SJCRH30 (cell line): Measurements from ENCODE around the gene SIGMAR1. TPM values are rescaled to one million over a fixed set of nuclear protein-coding genes. Genes with fewer than 3 reads are reported as not detected.

Experiments
- DNase-seq, 2 experiments: peaks; one replicate each; pipeline ENCODE4 v3.0.0-alpha.2; 2015 to 2020
- H3K27ac ChIP-seq: fragments of 250-450 bp; sonication (Bioruptor Pico); 2 replicates; pipeline ENCODE4 v1.5.1; 2020; ENCODE audit warnings: mild to moderate bottlenecking, moderate library complexity
- H3K27me3 ChIP-seq: fragments of 250-450 bp; sonication (Bioruptor Pico); 2 replicates; pipeline ENCODE4 v1.5.1; 2020; ENCODE audit warnings: mild to moderate bottlenecking, moderate library complexity
- H3K36me3 ChIP-seq: fragments of 250-450 bp; sonication (Bioruptor Pico); 2 replicates; pipeline ENCODE4 v1.5.1; 2020; ENCODE audit warnings: mild to moderate bottlenecking, moderate library complexity
- H3K4me1 ChIP-seq: fragments of 250-450 bp; sonication (Bioruptor Pico); 2 replicates; pipeline ENCODE4 v1.5.1; 2020; ENCODE audit warnings: mild to moderate bottlenecking, moderate library complexity
- H3K4me3 ChIP-seq: fragments of 250-450 bp; sonication (Bioruptor Pico); 2 replicates; pipeline ENCODE4 v1.5.1; 2020; ENCODE audit warnings: mild to moderate bottlenecking, moderate library complexity
- H3K9me3 ChIP-seq: fragments of 250-450 bp; sonication (Bioruptor Pico); replicated peaks from 2 replicates; pipeline ENCODE4 v1.5.1; 2020; ENCODE audit warnings: mild to moderate bottlenecking, moderate library complexity
- total RNA-seq: library from RNA; depleted of rRNA; stranded (reverse); fragments of >200 nt; shearing (Covaris generic); gene quantifications from 2 replicates; pipeline ENCODE4 v1.2.3, GENCODE V29; 2014; rRNA removed

The SIGMAR1 gene
- 77.1 and 85.3 TPM in 2 replicates for total RNA-seq

DNA sequence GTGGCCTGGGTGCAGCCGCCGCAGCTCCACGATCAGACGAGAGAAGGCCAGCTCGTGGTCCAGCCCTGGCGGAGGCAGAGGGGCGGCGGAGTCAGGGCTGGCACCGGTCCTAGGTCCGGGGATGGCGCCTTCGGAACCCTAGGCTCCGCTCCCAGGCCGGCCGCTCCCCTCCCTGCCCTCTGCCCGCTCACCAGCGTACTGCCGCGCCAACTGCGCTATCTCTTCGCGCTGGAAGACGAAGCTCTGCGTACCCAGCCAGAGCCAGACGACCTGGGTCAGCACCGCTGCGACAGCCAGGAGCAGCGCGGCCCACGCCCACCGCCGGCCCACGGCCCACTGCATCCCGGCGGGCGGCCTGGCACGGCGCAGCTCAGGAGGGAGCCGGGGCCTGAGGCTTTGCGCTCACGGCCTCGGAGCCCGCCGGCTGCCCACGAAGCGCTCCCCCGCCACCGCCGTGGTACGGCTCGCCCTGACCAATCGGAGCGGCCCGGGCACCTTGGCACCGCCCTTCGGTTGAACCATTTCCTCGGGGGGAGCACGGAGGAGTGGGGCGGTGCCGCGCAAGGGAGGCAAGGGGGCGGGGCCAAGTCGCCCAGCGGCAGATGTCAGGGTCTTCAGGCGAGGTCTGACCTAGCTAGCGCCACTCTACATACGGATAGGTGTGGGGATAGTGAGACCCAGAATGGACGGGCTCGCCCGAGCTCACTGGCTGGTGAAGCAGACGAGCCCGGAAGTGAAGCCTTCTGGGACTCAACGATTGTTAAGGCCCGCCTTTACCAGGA is at the start of gene SIGMAR1:
TSS of gene SIGMAR1 (minus strand) at position 432 of the 782 bp plus-strand sequence. CDS start at position 342, 90 bp downstream.
- H3K9me3 ChIP-seq = no peaks in the 10 kb centered on the region
- H3K4me3 ChIP-seq = peak within 1 kb of the TSS; percentile 79
- H3K27ac ChIP-seq = peak within 1 kb of the TSS; percentile 69
- DNase-seq = peak; percentile 92 to 93
- no peaks in the 10 kb centered on the region for H3K27me3 ChIP-seq
- no peaks in the 10 kb centered on the region for H3K4me1 ChIP-seq
- H3K36me3 ChIP-seq = peaks cover 4% of the 10 kb centered on the region; the same call in 1 of the 2 replicates

DNA sequence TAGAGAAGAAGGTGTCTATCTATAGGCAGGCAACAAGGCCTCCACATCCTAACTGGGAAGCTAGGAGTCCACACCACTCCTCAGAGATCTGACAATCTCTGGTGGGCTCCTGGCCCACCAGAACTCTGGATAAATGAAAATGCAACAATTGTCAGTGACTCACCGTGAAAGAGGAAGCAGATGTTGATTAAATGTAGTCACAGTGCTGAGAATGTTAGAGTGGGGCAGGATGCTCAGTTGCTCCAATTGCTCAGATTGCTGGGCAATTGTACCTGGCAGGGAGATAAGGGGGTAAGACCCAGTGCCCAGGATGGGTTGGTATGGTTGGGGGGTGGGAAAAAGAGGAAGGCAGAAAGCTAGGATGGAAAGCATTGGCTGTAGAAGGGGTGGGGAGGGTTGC is 49.1 kb upstream of the SIGMAR1 start:
- no peaks in the 10 kb centered on the region for H3K9me3 ChIP-seq
- no peak overlapping the region for H3K27ac ChIP-seq
- H3K36me3 ChIP-seq = no peaks in the 10 kb centered on the region
- no peaks in the 10 kb centered on the region for H3K27me3 ChIP-seq
- H3K4me1 ChIP-seq = no peaks in the 10 kb centered on the region
- H3K4me3 ChIP-seq = no peak overlapping the region
- no peak for DNase-seq

DNA sequence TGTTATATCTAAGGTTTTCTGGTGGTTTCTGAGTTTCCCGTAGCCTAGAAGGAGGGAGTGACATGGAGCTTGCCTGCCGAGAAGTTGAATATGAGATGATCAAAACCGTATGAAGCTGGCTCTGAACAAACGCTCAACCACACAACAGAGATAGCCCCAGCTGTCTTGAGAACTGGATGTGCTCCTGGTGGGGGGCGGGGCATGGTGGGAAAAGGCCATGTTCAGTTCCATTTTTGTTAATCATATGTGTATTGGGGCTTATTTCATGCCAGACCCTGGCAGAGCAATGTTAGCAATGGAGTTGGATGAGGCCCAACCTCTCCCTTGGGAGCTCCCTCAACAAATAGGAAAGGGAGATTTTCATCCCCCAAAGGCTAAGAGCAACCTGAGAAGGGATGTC is 48.6 kb upstream of the SIGMAR1 start:
- H3K4me3 ChIP-seq = no peak overlapping the region
- DNase-seq = no peak
- no peaks in the 10 kb centered on the region for H3K36me3 ChIP-seq
- H3K27me3 ChIP-seq = no peaks in the 10 kb centered on the region
- no peaks in the 10 kb centered on the region for H3K9me3 ChIP-seq
- no peak overlapping the region for H3K27ac ChIP-seq
- H3K4me1 ChIP-seq = no peaks in the 10 kb centered on the region

DNA sequence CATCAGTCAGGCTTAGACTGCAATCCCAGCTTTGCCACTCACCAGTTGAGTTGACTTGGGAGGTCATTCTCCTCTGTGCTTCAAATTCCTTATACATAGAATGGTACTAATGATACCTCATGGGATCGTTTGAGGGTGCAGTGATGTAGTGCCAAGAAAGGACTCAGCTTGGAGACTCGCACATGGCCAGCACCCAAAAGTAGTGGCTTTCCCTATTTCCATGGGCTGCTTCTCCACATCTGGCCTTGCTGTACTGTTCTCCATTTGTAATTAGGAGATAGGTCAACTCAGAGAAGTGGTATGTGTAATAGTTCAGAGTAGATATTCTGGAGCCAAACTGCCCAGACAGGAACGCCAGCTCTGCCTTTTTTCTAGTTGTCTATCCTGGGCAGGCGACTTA is 48.0 kb upstream of the SIGMAR1 start:
- Histone ChIP-seq H3K27ac (no peak overlapping the region), H3K36me3 (no peaks in the 10 kb centered on the region), H3K9me3 (no peaks in the 10 kb centered on the region), H3K4me3 (no peak overlapping the region), H3K4me1 (no peaks in the 10 kb centered on the region), H3K27me3 (no peaks in the 10 kb centered on the region)
- no peak for DNase-seq

DNA sequence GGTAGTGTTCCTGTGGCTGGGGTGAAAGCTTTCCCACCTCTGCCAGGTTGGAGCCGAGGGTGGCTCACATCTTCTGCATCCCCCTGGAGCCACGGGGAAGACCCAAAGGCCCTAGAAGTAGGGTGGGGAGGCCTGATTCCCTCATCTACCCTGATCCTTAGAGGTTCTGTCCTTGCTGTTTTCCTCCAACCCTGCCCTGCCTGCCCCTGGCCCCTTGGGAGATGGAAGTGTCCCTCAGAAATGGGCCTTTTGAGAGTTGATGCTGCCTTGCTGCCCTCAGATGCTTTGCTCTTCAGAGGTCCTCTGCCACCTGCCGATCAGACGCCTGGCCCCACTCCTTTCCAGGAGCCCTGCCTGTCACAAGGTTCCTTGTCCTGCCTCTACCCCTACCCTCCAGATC is 47.2 kb upstream of the SIGMAR1 start:
- Histone ChIP-seq H3K36me3 (no peaks in the 10 kb centered on the region), H3K27ac (no peak overlapping the region), H3K27me3 (no peaks in the 10 kb centered on the region), H3K4me1 (no peaks in the 10 kb centered on the region), H3K4me3 (no peak overlapping the region), H3K9me3 (no peaks in the 10 kb centered on the region)
- no peak for DNase-seq

DNA sequence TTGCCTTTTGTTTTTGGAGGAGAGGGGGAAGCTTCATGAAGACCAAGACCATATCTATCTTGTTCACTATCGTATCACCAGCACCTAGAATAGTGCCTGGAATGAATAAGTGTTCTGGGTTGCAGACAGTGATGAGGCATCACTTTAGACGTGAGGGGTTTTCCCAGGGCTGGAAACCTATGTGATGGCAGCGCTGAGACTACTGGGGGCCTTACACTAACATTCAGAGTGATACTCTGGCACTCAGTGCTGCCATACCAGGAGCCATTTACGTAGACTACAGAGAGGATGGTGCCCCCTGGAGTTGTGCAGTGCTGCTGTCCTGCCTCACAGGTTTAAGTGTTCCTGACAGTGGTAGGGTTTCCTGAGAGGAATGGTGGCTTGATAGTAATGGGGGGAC is 46.6 kb upstream of the SIGMAR1 start:
- Histone ChIP-seq H3K27ac (no peak overlapping the region), H3K4me1 (no peaks in the 10 kb centered on the region), H3K36me3 (no peaks in the 10 kb centered on the region), H3K4me3 (no peak overlapping the region), H3K27me3 (no peaks in the 10 kb centered on the region), H3K9me3 (no peaks in the 10 kb centered on the region)
- no peak for DNase-seq

DNA sequence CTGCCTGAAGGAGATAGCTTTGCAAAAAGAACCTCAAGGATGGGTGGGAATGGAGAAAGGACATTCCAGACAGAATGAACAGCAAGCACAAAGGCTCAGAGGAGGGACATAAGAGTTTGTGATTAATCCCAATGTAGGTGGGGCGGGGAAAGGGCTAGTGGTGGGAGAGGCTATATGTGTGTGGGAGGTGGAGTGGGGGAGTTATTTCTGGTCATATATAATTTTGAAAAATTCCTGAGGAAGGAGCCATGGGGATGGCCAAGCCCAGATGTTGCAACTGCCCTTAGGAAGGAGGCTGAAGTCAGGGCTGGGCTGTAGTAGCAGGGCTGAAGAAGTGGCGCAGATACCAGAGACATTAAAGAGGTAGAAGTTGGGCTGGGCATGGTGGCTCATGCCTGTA is 38.3 kb upstream of the SIGMAR1 start:
- Histone ChIP-seq H3K4me3 (no peak overlapping the region), H3K4me1 (no peaks in the 10 kb centered on the region), H3K27ac (no peak overlapping the region)

DNA sequence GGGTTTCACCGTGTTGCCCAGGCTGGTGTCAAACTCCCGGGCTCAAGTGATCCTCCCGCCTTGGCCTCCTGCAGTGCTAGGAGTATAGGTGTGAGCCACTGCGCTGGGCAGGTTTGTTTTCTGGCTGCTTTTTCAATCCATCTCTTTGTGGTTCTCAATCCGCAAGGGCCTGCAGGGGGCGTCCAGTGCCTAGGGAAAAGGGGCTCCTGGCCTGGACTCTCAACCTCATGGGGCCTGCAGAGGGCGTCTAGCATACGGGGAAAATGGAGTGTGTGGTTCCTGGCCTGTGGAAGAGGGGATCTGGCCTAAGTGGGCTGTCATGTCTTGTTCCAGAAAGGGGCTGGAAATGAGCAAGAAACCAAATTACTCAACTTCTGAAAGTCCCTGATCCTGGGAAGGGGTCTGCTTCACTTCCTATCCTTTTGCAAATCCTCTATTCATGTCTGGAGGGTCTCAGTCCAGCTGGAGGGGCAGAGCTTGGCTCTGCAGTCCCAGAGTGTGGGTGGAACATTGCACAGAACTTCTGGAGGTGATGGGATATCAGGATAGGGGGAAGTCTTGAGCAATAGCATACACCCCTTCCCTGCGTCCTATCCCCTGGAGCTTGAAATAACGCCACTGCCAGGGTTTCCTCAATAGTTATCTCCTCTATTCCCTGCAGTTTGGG is 37.6 kb upstream of the SIGMAR1 start:
- DNase-seq = peak; percentile 66 to 77
- Histone ChIP-seq H3K36me3 (no peaks in the 10 kb centered on the region), H3K9me3 (no peaks in the 10 kb centered on the region), H3K4me1 (no peaks in the 10 kb centered on the region), H3K27me3 (no peaks in the 10 kb centered on the region), H3K27ac (no peak overlapping the region), H3K4me3 (no peak overlapping the region)

More for the DNA sequence above, 38.3 kb upstream of the SIGMAR1 start:
- no peaks in the 10 kb centered on the region for H3K9me3 ChIP-seq
- no peaks in the 10 kb centered on the region for H3K36me3 ChIP-seq
- DNase-seq = no peak
- H3K27me3 ChIP-seq = no peaks in the 10 kb centered on the region

DNA sequence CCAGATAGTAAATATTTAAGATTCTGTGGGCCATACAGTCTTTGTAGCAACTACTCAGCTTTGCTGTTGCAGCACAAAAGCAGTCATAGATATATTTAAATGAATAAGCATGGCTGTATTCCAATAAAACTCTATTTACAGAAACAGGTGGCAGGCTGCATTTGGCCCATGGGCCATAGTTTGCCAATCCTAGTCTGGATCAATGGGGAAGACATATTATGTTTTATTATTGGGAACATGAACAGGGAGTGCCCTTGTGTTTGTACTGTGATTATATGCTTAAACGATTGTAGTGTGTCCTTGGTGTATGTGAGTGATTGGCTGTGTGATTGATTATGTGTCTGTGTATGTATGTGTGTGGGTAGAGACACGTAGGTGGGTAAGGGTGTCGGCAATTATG is 36.9 kb upstream of the SIGMAR1 start:
- Histone ChIP-seq H3K36me3 (no peaks in the 10 kb centered on the region), H3K4me3 (no peak overlapping the region), H3K9me3 (no peaks in the 10 kb centered on the region), H3K27ac (no peak overlapping the region), H3K27me3 (no peaks in the 10 kb centered on the region), H3K4me1 (no peaks in the 10 kb centered on the region)
- DNase-seq = no peak

DNA sequence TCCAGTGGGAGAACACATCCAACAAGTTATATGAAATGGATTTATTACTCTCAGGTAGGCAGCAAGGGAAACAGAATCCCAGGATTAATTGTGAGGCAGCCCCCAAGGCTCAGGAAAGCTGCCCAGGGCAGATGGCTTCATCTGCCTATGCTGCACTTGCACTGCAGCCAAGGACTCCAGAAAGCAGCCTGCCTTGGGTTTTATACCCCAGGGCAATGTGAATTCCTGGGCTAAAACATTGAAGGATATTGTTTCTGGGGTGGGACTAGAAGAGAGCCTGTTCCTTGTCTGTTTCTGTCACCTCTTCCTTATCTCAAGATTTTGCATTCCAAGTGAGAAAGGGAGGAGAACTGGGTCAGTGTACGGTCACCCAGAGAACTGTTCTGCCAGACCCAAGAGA is 33.7 kb upstream of the SIGMAR1 start:
- Histone ChIP-seq H3K36me3 (no peaks in the 10 kb centered on the region), H3K4me3 (no peak overlapping the region), H3K9me3 (no peaks in the 10 kb centered on the region), H3K27me3 (no peaks in the 10 kb centered on the region), H3K27ac (no peak overlapping the region), H3K4me1 (no peaks in the 10 kb centered on the region)
- no peak for DNase-seq

DNA sequence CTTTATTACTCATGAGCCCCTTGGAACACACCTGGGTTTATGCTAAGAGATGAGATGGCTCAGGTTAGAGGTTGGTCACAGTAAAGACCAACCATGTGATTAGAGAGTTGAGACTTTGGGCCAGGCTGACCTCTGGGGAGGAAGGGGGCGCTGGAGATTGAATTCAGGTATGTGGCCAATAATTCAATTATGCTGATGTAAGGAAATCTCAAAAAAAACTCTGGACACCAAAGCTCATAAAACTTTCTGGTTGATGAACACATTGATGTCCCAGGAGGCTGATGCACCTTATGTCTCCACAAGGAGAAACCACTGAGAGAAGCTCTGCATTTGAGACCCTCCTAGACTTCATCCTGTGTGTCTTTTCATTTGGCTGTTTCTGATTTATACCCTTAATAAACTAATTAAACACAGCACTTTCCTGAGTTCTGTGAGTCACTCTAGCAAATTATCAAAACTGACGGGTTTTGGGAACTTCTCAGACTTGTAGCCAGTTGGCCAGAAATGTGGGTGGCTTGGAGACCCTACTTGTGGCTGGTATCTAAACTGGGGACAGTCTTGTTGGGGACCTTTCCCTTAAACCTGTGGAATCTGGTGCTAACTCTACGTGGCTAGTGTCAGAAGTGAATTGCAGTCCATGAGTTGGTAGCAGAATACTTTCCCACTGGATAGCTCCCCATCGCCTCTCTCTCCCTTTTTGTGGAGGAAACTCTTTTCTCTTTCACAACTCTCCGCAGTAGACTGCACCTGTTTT is 32.4 kb upstream of the SIGMAR1 start:
- Histone ChIP-seq H3K27me3 (no peaks in the 10 kb centered on the region), H3K36me3 (no peaks in the 10 kb centered on the region), H3K9me3 (no peaks in the 10 kb centered on the region), H3K27ac (no peak overlapping the region), H3K4me3 (no peak overlapping the region), H3K4me1 (no peaks in the 10 kb centered on the region)
- no peak for DNase-seq

DNA sequence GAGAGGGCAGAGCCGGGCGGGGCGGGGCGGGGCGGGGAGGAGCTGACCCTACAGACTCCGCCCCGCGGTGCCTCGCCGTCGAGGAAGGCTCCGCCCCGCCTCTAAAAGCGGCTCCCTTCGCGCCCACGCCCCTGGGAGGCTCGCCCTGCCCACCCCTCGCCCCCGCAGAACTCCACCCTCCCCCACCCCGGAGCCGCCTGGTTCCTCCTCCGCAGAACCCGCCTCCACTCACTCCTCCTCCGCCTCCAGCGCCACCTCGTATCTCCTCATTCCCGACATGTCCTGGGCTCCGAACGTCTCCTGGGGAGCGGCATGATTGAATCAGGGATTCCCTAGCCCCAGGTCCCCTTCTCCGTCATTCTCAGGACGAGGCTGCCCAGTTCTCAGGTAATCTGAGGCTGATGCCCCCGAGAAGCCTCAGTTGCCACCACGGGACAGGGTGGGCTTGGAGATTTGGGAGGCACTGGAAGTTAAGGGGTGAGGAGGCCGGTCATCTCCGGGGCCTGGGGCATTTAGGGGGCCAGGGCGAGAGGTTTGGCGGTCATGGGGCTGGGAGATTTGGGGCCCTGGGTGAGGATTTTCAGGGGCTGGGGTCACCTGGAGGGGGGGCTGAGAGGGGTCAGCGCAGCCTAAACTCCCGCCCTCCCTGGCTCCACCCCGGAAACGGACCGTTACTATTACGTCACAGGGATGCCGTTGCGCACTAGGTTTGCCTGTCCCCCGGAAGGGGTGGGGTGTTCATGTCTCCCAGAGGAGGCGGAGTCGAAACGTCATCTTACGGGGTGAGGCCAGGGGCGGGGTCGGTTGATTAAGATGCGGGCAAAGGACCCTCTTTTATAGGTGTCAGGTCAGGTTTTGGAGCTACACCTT is 28.0 kb upstream of the SIGMAR1 start:
- peak; percentile 87 to 88 for DNase-seq
- no peaks in the 10 kb centered on the region for H3K27me3 ChIP-seq
- H3K36me3 ChIP-seq = no peaks in the 10 kb centered on the region
- H3K27ac ChIP-seq = peak overlapping the region; percentile 88
- peak overlapping the region; percentile 94 for H3K4me3 ChIP-seq
- no peaks in the 10 kb centered on the region for H3K9me3 ChIP-seq
- H3K4me1 ChIP-seq = no peaks in the 10 kb centered on the region

DNA sequence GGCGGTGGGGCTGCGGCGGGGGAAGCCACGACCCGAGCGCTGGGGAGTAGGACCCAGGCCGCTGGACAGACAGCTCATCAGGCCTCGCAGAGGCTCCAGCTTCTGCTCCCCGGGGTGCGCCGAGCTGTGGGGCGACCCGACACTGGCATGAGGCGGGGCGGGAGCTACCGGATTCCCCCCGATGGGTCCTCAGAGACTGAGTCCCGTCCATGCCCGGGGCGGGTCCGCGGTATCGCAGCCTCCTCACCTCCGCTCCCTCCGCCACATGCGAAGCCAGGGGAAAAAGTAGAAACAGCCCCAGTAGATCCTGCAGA is 27.4 kb upstream of the SIGMAR1 start:
- no peaks in the 10 kb centered on the region for H3K36me3 ChIP-seq
- no peaks in the 10 kb centered on the region for H3K9me3 ChIP-seq
- no peaks in the 10 kb centered on the region for H3K4me1 ChIP-seq
- no peak overlapping the region for H3K27ac ChIP-seq
- no peaks in the 10 kb centered on the region for H3K27me3 ChIP-seq
- H3K4me3 ChIP-seq = peak overlapping the region; percentile 21; the same call in 1 of the 2 replicates
- no peak for DNase-seq

DNA sequence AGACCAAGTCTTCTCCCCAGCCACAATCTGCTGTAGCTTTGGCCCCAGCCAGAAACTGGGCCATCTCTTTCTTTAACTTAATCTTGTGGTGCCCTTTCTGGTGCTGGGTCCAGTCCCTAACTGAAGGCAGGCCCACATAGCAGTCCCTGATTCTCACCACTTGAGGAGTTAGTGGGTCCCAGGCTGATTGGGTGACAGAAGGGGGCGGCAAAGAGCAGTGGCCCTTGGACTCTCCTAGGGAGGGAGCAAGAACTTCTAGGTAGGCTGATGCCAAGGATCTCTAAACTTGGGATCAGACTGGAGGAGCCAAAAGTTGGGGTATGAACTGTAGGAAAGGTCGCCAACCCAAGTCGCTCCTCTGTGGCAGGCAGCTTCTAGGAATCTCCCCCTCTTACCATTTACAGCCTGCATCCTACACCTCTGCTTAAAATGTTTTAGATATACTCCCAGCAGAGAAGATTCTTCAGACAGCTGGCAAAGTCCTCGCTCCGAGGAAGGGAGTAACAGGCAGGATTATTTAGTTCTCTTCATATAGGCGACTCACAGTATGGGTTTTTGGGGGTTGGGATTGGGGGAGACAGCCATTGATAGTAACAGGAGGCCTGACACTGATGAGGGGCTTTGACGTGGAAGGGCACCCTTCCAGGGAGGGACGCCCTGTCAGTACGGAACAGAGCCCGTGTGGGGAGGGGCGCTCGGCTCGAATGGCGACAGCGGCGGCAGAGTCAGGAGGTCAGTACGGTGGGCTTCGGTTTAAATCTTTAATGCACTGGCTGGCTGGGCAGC is 26.9 kb upstream of the SIGMAR1 start:
- Histone ChIP-seq H3K9me3 (no peaks in the 10 kb centered on the region), H3K4me1 (no peaks in the 10 kb centered on the region), H3K36me3 (no peaks in the 10 kb centered on the region), H3K27me3 (no peaks in the 10 kb centered on the region), H3K4me3 (no peak overlapping the region), H3K27ac (no peak overlapping the region)
- peak; percentile 22 to 50 for DNase-seq
